Measurements from ENCODE around the gene PPP3CA. TPM values are rescaled to one million over a fixed set of nuclear protein-coding genes. Genes with fewer than 3 reads are reported as not detected.

Gene PPP3CA
- total RNA-seq, 2 donors from 2014 or later: 71.3 to 142 TPM

DNA sequence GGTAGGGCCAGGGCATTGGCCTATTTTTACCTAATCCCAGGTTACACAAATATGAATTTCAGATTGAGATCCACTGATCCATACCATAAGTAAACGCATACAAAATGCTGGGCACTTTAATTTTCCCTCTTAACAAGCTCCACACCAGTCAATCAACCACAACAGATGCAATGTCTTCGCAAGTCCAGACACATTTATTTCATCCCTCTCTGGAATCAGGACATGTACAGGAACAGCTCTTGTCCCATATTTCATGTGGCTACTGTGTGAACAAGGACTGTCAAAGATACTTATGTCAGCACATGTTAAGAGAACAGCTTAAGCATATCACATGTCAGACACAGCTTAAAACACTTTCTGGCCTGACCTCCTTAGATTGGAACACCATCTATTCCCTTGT, 145.9 kb downstream of the PPP3CA start:
- H3K4me1 ChIP-seq (replicated peaks): no peaks in the 10 kb centered on the region
- 29% methylated on average over 2 of the region's 2 CpGs for WGBS
- no peaks in the 10 kb centered on the region for H3K36me3 ChIP-seq
- intact Hi-C loops (cut with DNase I): no loop called here
- H3K9me3 ChIP-seq: no peaks in the 10 kb centered on the region
- no peak overlapping the region for H3K27ac ChIP-seq
- TF ChIP-seq POLR2AphosphoS5 (IDR thresholded peaks at IDR 0.05): no peak
- TF ChIP-seq POLR2A (IDR thresholded peaks at IDR 0.05): no peak
- TF ChIP-seq CTCF (IDR thresholded peaks at IDR 0.05): no peak
- H3K27me3 ChIP-seq (replicated peaks; ENCODE audit: insufficient read depth): no peaks in the 10 kb centered on the region
- no peak for DNase-seq (ENCODE audit: low spot score)
- no peak overlapping the region for H3K4me3 ChIP-seq

- TF ChIP-seq POLR2A (IDR thresholded peaks at IDR 0.05) (no peak), POLR2AphosphoS5 (IDR thresholded peaks at IDR 0.05) (no peak), CTCF (IDR thresholded peaks at IDR 0.05) (no peak)
- H3K27ac ChIP-seq: no peak overlapping the region
- H3K4me3 ChIP-seq: no peak overlapping the region
Measured at GRCh38 chr4:101200561-101200960, 146.8 kb downstream of the PPP3CA start.

DNA sequence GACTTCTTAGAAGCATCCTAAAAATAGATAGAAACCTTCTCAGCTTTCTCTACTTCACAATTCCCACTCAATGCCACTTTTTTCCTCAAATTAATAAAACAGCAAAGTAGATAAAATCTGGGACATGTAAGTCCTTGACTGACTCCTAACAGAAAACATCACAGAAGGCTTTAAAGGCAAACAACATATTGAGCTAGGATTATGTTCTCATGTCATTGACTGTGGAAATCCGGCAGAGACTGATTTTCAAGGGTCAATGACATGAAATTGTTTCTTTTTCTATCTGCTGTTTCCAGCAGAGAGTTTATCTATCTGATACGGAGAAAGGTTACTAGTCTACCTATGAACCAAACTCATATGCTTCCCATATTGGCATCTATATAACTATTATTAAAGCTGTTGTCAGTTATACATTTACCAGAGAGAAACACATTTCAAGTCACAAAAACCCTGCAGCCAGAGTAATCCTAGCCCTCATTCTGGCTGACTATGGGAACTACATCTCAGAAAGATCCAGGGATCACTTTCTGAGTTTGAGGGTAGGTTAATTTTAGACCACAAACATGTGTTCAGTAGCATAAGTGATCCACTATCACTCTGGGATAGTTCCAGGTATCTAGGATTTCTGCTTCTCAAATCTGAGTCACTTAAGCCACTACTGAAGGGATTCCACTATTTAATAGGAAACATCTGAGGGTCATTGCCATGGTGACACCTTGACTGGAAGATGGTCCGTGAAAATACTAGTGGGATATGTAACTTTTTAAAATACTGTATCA, 147.6 kb downstream of the PPP3CA start:
- no peak overlapping the region for H3K27ac ChIP-seq
- 87% methylated on average over 3 of the region's 3 CpGs for WGBS
- no peaks in the 10 kb centered on the region for H3K27me3 ChIP-seq (replicated peaks; ENCODE audit: insufficient read depth)
- no peaks in the 10 kb centered on the region for H3K9me3 ChIP-seq
- H3K4me3 ChIP-seq: no peak overlapping the region
- intact Hi-C loops (cut with DNase I): no loop called here
- no peaks in the 10 kb centered on the region for H3K36me3 ChIP-seq
- TF ChIP-seq CTCF (IDR thresholded peaks at IDR 0.05): no peak
- TF ChIP-seq POLR2AphosphoS5 (IDR thresholded peaks at IDR 0.05): no peak
- TF ChIP-seq POLR2A (IDR thresholded peaks at IDR 0.05): no peak
- DNase-seq (ENCODE audit: low spot score): no peak
- H3K4me1 ChIP-seq (replicated peaks): no peaks in the 10 kb centered on the region

More at GRCh38 chr4:101200561-101200960, 146.8 kb downstream of the PPP3CA start:
- intact Hi-C loops (cut with DNase I): no loop called here
- WGBS: 68% methylated on average over 4 of the region's 4 CpGs
- Histone ChIP-seq H3K27me3 (replicated peaks; ENCODE audit: insufficient read depth) (no peaks in the 10 kb centered on the region), H3K36me3 (no peaks in the 10 kb centered on the region), H3K4me1 (replicated peaks) (no peaks in the 10 kb centered on the region), H3K9me3 (no peaks in the 10 kb centered on the region)
- no peak for DNase-seq (ENCODE audit: low spot score)

- no peak overlapping the region for H3K4me3 ChIP-seq
- no peaks in the 10 kb centered on the region for H3K36me3 ChIP-seq
- no peak for TF ChIP-seq POLR2AphosphoS5 (IDR thresholded peaks at IDR 0.05)
- no peak for TF ChIP-seq POLR2A (IDR thresholded peaks at IDR 0.05)
- no peak for TF ChIP-seq CTCF (IDR thresholded peaks at IDR 0.05)
- WGBS: 53% methylated on average over 4 of the region's 4 CpGs
- no peaks in the 10 kb centered on the region for H3K4me1 ChIP-seq (replicated peaks)
- intact Hi-C loops (cut with DNase I): no loop called here
- H3K9me3 ChIP-seq: no peaks in the 10 kb centered on the region
- no peak overlapping the region for H3K27ac ChIP-seq
- no peaks in the 10 kb centered on the region for H3K27me3 ChIP-seq (replicated peaks; ENCODE audit: insufficient read depth)
- DNase-seq (ENCODE audit: low spot score): no peak
Measured at GRCh38 chr4:101198682-101199339, 148.5 kb downstream of the PPP3CA start.
